HG03280 (cell line): ENCODE data around the gene WDR37.

Experiments used
- ATAC-seq: cut with Tn5 transposase; IDR thresholded peaks from one replicate; pipeline ENCODE4 v1.9.1; 2021; ENCODE audit warnings: mild to moderate bottlenecking, moderate library complexity; ENCODE audit not compliant: unreplicated experiment

Gene WDR37

DNA sequence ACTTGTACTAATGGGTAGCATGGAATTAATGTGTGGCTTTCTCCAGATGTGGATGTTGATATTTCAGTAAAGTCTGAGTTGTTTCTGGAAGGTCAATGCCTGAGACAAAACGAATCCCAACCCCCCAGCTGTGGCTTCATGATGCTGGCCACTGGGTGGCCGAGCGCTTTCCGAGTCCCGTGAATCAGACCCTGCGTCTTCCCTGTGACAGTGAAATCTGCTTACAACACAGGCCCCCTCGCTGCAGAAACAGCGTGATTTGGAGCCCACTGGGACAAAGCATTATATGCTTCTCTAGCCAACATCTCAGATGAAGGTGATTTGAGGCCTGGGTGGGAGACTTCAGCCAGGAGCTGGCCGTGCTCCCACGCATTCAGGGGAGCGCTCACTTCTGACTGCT, 124.7 kb downstream of the WDR37 start:
- no peak for ATAC-seq
